ENCODE data around the gene HDLBP.
"Not testable (repeated sequence)": the region's sequence is repeated elsewhere in the genome, so short reads cannot be mapped to it uniquely, and the experiment has no call there.

HDLBP gene

DNA sequence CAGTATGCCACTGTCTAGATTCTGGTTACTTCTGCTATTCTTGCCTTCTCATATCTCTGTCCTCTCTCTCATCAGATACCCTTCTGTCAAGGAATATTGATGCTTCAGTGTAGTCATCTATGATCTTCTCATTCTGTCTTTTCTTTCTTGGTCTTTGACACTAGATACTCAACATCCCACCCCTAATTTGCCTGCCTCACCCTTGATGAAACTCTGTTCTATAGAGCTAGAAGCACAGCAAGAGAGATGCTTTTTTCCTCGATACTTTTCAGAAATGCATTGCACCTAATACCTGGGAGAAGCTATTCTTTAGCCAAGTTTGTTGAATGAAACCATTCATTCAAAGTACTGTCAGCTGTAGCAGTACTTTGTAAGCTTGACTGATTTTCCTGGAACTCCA, 9.8 kb upstream of the HDLBP start:
- TF ChIP-seq ZFP30 (CRISPR knock-in tag; IDR thresholded peaks at IDR 0.05) (no peak), GLIS3 (CRISPR knock-in tag; IDR thresholded peaks at IDR 0.05) (no peak)
- no peak for ATAC-seq

DNA sequence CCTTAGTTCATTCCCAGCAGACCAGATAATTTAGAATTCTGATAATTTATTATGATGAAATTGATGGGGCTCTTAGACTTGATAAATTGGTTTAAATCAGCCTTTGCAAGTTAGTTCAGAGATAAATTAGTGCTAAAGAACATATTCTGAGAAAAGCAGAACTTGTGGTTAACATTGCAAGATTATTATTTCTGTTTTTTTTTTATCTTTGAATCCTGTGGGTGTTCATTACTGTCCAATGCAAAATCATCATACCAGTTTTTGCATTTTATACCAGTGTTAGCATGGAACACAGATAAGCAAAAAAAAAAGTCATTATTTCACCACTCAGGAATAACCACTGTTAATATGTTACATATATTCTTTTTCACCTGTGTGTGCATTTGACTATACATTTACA, 9.3 kb upstream of the HDLBP start:
- no peak for TF ChIP-seq ZNF8 (CRISPR knock-in tag; IDR thresholded peaks at IDR 0.05)
- ATAC-seq, result no peak

GRCh38 chr2:241323778-241324177, 8.3 kb upstream of the HDLBP start:
- ATAC-seq, result no peak
- TF ChIP-seq ZNF565 (CRISPR knock-in tag; conservative IDR thresholded peaks at IDR 0.05; ENCODE audit: low read depth), result no peak
- no peak for TF ChIP-seq TSHZ2 (CRISPR knock-in tag; IDR thresholded peaks at IDR 0.05)
- no peak for TF ChIP-seq ZNF8 (CRISPR knock-in tag; IDR thresholded peaks at IDR 0.05)
- no peak for TF ChIP-seq OSR1 (CRISPR knock-in tag; IDR thresholded peaks at IDR 0.05)

GRCh38 chr2:241321886-241322285, 6.4 kb upstream of the HDLBP start:
- no peak for TF ChIP-seq CSDC2 (CRISPR knock-in tag; IDR thresholded peaks at IDR 0.05)
- no peak for ATAC-seq

DNA sequence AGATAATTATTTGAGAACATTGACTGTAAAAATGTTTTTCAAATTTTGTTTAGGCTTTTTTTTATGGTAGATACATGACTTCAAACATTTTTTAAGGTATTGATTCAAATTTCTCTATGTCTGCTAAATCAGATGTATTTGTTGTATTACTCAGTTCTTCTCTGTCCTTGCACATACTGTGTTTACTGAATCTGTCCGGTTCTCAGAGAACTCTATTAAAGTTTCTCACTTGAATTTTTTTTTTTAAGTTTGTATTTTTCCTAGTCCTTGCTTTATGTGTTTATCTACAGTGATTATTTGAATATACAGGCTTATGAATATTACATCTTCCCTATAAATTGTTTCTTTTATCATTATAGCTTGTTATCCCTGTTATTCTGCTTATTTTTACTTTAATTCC, 5.6 kb upstream of the HDLBP start:
- ATAC-seq, result no peak
- TF ChIP-seq GLIS3 (CRISPR knock-in tag; IDR thresholded peaks at IDR 0.05) (no peak), ZFP3 (CRISPR knock-in tag; IDR thresholded peaks at IDR 0.05) (no peak), ZFP30 (CRISPR knock-in tag; IDR thresholded peaks at IDR 0.05) (no peak), PPARA (CRISPR knock-in tag; IDR thresholded peaks at IDR 0.05; ENCODE audit: borderline replicate concordance) (no peak), BACH2 (CRISPR knock-in tag; IDR thresholded peaks at IDR 0.05; ENCODE audit: borderline replicate concordance) (no peak), ZNF8 (CRISPR knock-in tag; IDR thresholded peaks at IDR 0.05) (no peak), TSHZ2 (CRISPR knock-in tag; IDR thresholded peaks at IDR 0.05) (no peak), ARNTL (CRISPR knock-in tag; IDR thresholded peaks at IDR 0.05; ENCODE audit: borderline replicate concordance, low read depth) (no peak)
- TF ChIP-seq, protein P1, sequence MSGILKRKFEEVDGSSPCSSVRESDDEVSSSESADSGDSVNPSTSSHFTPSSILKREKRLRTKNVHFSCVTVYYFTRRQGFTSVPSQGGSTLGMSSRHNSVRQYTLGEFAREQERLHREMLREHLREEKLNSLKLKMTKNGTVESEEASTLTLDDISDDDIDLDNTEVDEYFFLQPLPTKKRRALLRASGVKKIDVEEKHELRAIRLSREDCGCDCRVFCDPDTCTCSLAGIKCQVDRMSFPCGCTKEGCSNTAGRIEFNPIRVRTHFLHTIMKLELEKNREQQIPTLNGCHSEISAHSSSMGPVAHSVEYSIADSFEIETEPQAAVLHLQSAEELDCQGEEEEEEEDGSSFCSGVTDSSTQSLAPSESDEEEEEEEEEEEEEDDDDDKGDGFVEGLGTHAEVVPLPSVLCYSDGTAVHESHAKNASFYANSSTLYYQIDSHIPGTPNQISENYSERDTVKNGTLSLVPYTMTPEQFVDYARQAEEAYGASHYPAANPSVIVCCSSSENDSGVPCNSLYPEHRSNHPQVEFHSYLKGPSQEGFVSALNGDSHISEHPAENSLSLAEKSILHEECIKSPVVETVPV (CRISPR knock-in tag; IDR thresholded peaks at IDR 0.05), result no peak

GRCh38 chr2:241320394-241320793, 4.9 kb upstream of the HDLBP start:
- TF ChIP-seq TSHZ2 (CRISPR knock-in tag; IDR thresholded peaks at IDR 0.05) (no peak), ZFP3 (CRISPR knock-in tag; IDR thresholded peaks at IDR 0.05) (no peak), CREB5 (CRISPR knock-in tag; IDR thresholded peaks at IDR 0.05; ENCODE audit: low read depth) (no peak), PATZ1 (CRISPR knock-in tag; IDR thresholded peaks at IDR 0.05; ENCODE audit: borderline replicate concordance) (no peak), TOX (CRISPR knock-in tag; IDR thresholded peaks at IDR 0.05; ENCODE audit: borderline replicate concordance) (no peak)
- no peak for ATAC-seq

GRCh38 chr2:241318830-241319229, 3.4 kb upstream of the HDLBP start:
- not testable (repeated sequence) for ATAC-seq
